H1 (cell line): ENCODE results near the gene ARMH1. TPM values are rescaled to one million over a fixed set of nuclear protein-coding genes. Genes with fewer than 3 reads are reported as not detected.

Experiments
- ATF3 ChIP-seq: IDR thresholded peaks from 2 replicates; pipeline ENCODE4 v1.6.1; 2011; ENCODE audit warnings: low read depth, mild to moderate bottlenecking, low read length; ENCODE audit not compliant: insufficient read depth
- CBX5 ChIP-seq: fragments of 300-800, 300-1000 bp; sonication (generic); IDR thresholded peaks from 2 replicates; pipeline ENCODE4 v1.7.1; 2016; ENCODE audit warnings: antibody characterized with exemption, low read length, low read depth
- CHD2 ChIP-seq: IDR thresholded peaks from 2 replicates; pipeline ENCODE4 v1.6.1; 2012; ENCODE audit warnings: low read length, improper control_type of control experiment
- CHD7 ChIP-seq: fragments of 300-600 bp; sonication (generic); IDR thresholded peaks from 2 replicates; pipeline ENCODE4 v1.7.1; 2012; ENCODE audit warnings: low read length, moderate library complexity, mild to moderate bottlenecking, inconsistent platforms; ENCODE audit not compliant: insufficient replicate concordance
- CTBP2 ChIP-seq: IDR thresholded peaks from 2 replicates; pipeline ENCODE4 v1.7.0; 2011; ENCODE audit warnings: borderline replicate concordance, mild to moderate bottlenecking, moderate library complexity, mixed read lengths, low read length; ENCODE audit not compliant: insufficient read depth, insufficient read length
- HDAC6 ChIP-seq: IDR thresholded peaks from one replicate; pipeline ENCODE4 v1.7.1; 2012; ENCODE audit warnings: low read depth, mild to moderate bottlenecking, inconsistent platforms, low read length, moderate library complexity
- MAFK ChIP-seq: IDR thresholded peaks from 2 replicates; pipeline ENCODE4 v1.6.1; 2012; ENCODE audit warnings: low read depth, mild to moderate bottlenecking, improper control_type of control experiment, low read length
- RAD21 ChIP-seq, 2 experiments: IDR thresholded peaks in 1 of 2; conservative IDR thresholded peaks in 1 of 2; 2 replicates each; pipeline ENCODE4 v1.6.1; 2011; ENCODE audit warnings: low read depth in 2 of 2, low read length in 2 of 2, improper control_type of control experiment in 1 of 2, inconsistent platforms in 1 of 2, mild to moderate bottlenecking in 1 of 2, moderate library complexity in 1 of 2
- RBBP5 ChIP-seq: IDR thresholded peaks from 2 replicates; pipeline ENCODE4 v1.7.1; 2012; ENCODE audit warnings: low read depth, mild to moderate bottlenecking, inconsistent platforms, low read length, moderate library complexity, borderline replicate concordance
- SP1 ChIP-seq: IDR thresholded peaks from 2 replicates; pipeline ENCODE4 v1.6.1; 2011; ENCODE audit warnings: low read depth, low read length
- TAF7 ChIP-seq: optimal IDR thresholded peaks from 2 replicates; pipeline ENCODE3; 2011; ENCODE audit warnings: low read depth, mild to moderate bottlenecking, inconsistent platforms, low read length, moderate library complexity, borderline replicate concordance
- polyA plus RNA-seq, 7 experiments: library from polyadenylated mRNA; depleted of rRNA in 3 of 7; stranded (reverse) in 5 of 7; unstranded in 2 of 7; fragments of >200 nt in 5 of 7; fragments of 200-250 nt in 2 of 7; gene quantifications; 1 replicate in 5 of 7; 2 replicates in 1 of 7; 4 replicates in 1 of 7; pipeline versions ENCODE4 v1.2.1 to v1.2.3, GENCODE V29; 2011 to 2013; ENCODE audit warnings: missing spikeins in 2 of 7, mixed read lengths in 2 of 7
- total RNA-seq: library from RNA; stranded (reverse); fragmentation: NEBNext Ultra II Directional; extraction: Animal tissue kit (Norgen Biotek cat#: 25700); gene quantifications from 2 replicates; pipeline ENCODE4 v1.2.1, GENCODE V29; 2021

The ARMH1 gene
- total and polyA plus RNA-seq, 2 of the 8 experiments (the other 6 are each of a cell fraction or from before 2014, with no cell fraction given): 0.82 to 0.85 TPM

GRCh38 chr1:44740179-44740617 is 65.7 kb downstream of the ARMH1 start (continued):
- no peak for TF ChIP-seq CHD7
- no peak for TF ChIP-seq RBBP5
- no peak for TF ChIP-seq MAFK
- TF ChIP-seq RAD21 (IDR thresholded peaks at IDR 0.05 in 1 of 2, conservative IDR thresholded peaks at IDR 0.05 in 1 of 2; ENCODE audit: low read depth in 2 of 2, low read length in 2 of 2): no peak
- no peak for TF ChIP-seq HDAC6
- TF ChIP-seq SP1: no peak
- TF ChIP-seq CHD2: no peak
- TF ChIP-seq TAF7: no peak
- no peak for TF ChIP-seq CBX5
- TF ChIP-seq ATF3: no peak
- TF ChIP-seq CTBP2: no peak
